MM.1S (cell line): ENCODE data around the gene RBM34.

Experiments
- EZH2 ChIP-seq: fragments of 300-600 bp; sonication (generic); optimal IDR thresholded peaks from 2 replicates; pipeline ENCODE3; 2017; ENCODE audit warnings: low read depth, mild to moderate bottlenecking, antibody characterized with exemption, low read length, mixed read lengths
- EZH2phosphoT487 ChIP-seq: fragments of 300-600 bp; sonication (generic); IDR thresholded peaks from 2 replicates; pipeline ENCODE4 v1.6.1; 2018; ENCODE audit warnings: antibody characterized with exemption, low read length
- TF ChIP-seq, protein P1 (sequence below): fragments of 300-600 bp; sonication (generic); IDR thresholded peaks from 2 replicates; pipeline ENCODE4 v1.5.1; 2016; ENCODE audit warnings: antibody characterized with exemption, low read length, mixed read lengths

DNA sequence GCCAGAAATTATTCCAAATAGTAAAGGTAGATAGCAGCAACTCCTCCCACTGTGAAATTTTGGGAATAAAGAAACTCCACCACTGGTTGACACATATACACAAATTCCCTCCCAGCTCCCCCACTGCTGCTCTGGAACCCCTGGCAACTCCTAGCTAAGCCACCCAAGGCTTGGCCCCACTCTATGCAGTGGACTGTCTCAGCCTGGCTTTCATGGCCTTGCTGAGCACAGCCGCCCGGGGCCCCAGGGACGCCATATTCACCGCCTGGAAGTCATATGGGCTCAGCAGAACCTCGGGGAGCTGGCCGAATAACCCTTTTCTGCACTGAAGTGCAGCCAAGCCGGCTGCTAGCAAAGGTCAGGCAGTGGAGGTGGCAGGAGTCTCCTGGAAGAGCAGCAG, 15.4 kb upstream of the RBM34 start:
- TF ChIP-seq, protein P1, sequence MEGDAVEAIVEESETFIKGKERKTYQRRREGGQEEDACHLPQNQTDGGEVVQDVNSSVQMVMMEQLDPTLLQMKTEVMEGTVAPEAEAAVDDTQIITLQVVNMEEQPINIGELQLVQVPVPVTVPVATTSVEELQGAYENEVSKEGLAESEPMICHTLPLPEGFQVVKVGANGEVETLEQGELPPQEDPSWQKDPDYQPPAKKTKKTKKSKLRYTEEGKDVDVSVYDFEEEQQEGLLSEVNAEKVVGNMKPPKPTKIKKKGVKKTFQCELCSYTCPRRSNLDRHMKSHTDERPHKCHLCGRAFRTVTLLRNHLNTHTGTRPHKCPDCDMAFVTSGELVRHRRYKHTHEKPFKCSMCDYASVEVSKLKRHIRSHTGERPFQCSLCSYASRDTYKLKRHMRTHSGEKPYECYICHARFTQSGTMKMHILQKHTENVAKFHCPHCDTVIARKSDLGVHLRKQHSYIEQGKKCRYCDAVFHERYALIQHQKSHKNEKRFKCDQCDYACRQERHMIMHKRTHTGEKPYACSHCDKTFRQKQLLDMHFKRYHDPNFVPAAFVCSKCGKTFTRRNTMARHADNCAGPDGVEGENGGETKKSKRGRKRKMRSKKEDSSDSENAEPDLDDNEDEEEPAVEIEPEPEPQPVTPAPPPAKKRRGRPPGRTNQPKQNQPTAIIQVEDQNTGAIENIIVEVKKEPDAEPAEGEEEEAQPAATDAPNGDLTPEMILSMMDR = no peak
- no peak for TF ChIP-seq EZH2
- no peak for TF ChIP-seq EZH2phosphoT487
